ENCODE results near the gene RNU1-1. TPM values are rescaled to one million over a fixed set of nuclear protein-coding genes. Genes with fewer than 3 reads are reported as not detected.
"Not testable (repeated sequence)": the region's sequence is repeated elsewhere in the genome, so short reads cannot be mapped to it uniquely, and the experiment has no call there.

The RNU1-1 gene
- total RNA-seq, 2 experiments from 2014 or later, result under 0.01 to 1,968 TPM

- intact Hi-C loops (cut with micrococcal nuclease; ENCODE audit: unreplicated experiment); POLR2A ChIA-PET; H3K36me3 ChIP-seq (ENCODE audit: insufficient read depth, low read length); H2AFZ ChIP-seq (ENCODE audit: low read length); H3K79me2 ChIP-seq (ENCODE audit: insufficient read depth, low read depth, low read length); H3K27ac ChIP-seq (ENCODE audit: low read depth, low read length, poor library complexity, severe bottlenecking); H3K4me1 ChIP-seq (ENCODE audit: insufficient read depth, low read length, poor library complexity, severe bottlenecking); H4K20me1 ChIP-seq (ENCODE audit: insufficient read depth, low read length); H3K9me2 ChIP-seq (ENCODE audit: insufficient read depth, low read length); H3K4me3 ChIP-seq (ENCODE audit: low read depth, low read length, poor library complexity, severe bottlenecking); CTCF ChIA-PET (ENCODE audit: unreplicated experiment); H3K4me2 ChIP-seq (ENCODE audit: low read length); BruUV-seq (replicated peaks); H3K9me3 ChIP-seq (ENCODE audit: low read length); DNase-seq (ENCODE audit: low spot score): not testable (repeated sequence)
These were observed 14.3 kb upstream of the RNU1-1 start for GRCh38 chr1:16528338-16528737.

- H2AFZ ChIP-seq (ENCODE audit: low read length); DNase-seq (ENCODE audit: low spot score); H3K9me2 ChIP-seq (ENCODE audit: insufficient read depth, low read length); CTCF ChIA-PET (ENCODE audit: unreplicated experiment); intact Hi-C loops (cut with micrococcal nuclease; ENCODE audit: unreplicated experiment); H3K9me3 ChIP-seq (ENCODE audit: low read length); H3K4me3 ChIP-seq (ENCODE audit: low read depth, low read length, poor library complexity, severe bottlenecking); BruUV-seq (replicated peaks); H3K27ac ChIP-seq (ENCODE audit: low read depth, low read length, poor library complexity, severe bottlenecking); H4K20me1 ChIP-seq (ENCODE audit: insufficient read depth, low read length); H3K79me2 ChIP-seq (ENCODE audit: insufficient read depth, low read depth, low read length); H3K4me1 ChIP-seq (ENCODE audit: insufficient read depth, low read length, poor library complexity, severe bottlenecking); H3K4me2 ChIP-seq (ENCODE audit: low read length); H3K36me3 ChIP-seq (ENCODE audit: insufficient read depth, low read length): not testable (repeated sequence)
- POLR2A ChIA-PET, result interaction anchor here (0.8 kb wide), 1 partner anchor 454 kb away, joined by 6 read pairs; no protein-coding TSS in a partner anchor
These were observed 11.7 kb upstream of the RNU1-1 start for GRCh38 chr1:16525769-16526168.

- H3K9me3 ChIP-seq (ENCODE audit: low read length); H3K4me3 ChIP-seq (ENCODE audit: low read depth, low read length, poor library complexity, severe bottlenecking); H3K36me3 ChIP-seq (ENCODE audit: insufficient read depth, low read length); H2AFZ ChIP-seq (ENCODE audit: low read length); H3K9me2 ChIP-seq (ENCODE audit: insufficient read depth, low read length); intact Hi-C loops (cut with micrococcal nuclease; ENCODE audit: unreplicated experiment); H3K79me2 ChIP-seq (ENCODE audit: insufficient read depth, low read depth, low read length); CTCF ChIA-PET (ENCODE audit: unreplicated experiment); DNase-seq (ENCODE audit: low spot score); BruUV-seq (replicated peaks); H4K20me1 ChIP-seq (ENCODE audit: insufficient read depth, low read length); H3K27ac ChIP-seq (ENCODE audit: low read depth, low read length, poor library complexity, severe bottlenecking); H3K4me2 ChIP-seq (ENCODE audit: low read length); H3K4me1 ChIP-seq (ENCODE audit: insufficient read depth, low read length, poor library complexity, severe bottlenecking): not testable (repeated sequence)
- POLR2A ChIA-PET, result interaction anchor here (0.6 kb wide), 1 partner anchor 85 kb away, joined by 3 read pairs; no protein-coding TSS in a partner anchor
These were observed 7.6 kb upstream of the RNU1-1 start for GRCh38 chr1:16521679-16522078.

GRCh38 chr1:16521288-16521583, 7.2 kb upstream of the RNU1-1 start:
- no peaks in the 10 kb centered on the region for H3K36me3 ChIP-seq (ENCODE audit: insufficient read depth, low read length)
- POLR2A ChIA-PET, result interaction anchor here (0.6 kb wide), 1 partner anchor 85 kb away, joined by 3 read pairs; no protein-coding TSS in a partner anchor

GRCh38 chr1:16520435-16521287, 6.6 kb upstream of the RNU1-1 start:
- BruUV-seq (replicated peaks); H3K36me3 ChIP-seq (ENCODE audit: insufficient read depth, low read length); H3K27ac ChIP-seq (ENCODE audit: low read depth, low read length, poor library complexity, severe bottlenecking); DNase-seq (ENCODE audit: low spot score); H3K4me3 ChIP-seq (ENCODE audit: low read depth, low read length, poor library complexity, severe bottlenecking); intact Hi-C loops (cut with micrococcal nuclease; ENCODE audit: unreplicated experiment); H3K79me2 ChIP-seq (ENCODE audit: insufficient read depth, low read depth, low read length); H3K9me2 ChIP-seq (ENCODE audit: insufficient read depth, low read length); H2AFZ ChIP-seq (ENCODE audit: low read length); H4K20me1 ChIP-seq (ENCODE audit: insufficient read depth, low read length); CTCF ChIA-PET (ENCODE audit: unreplicated experiment); H3K4me2 ChIP-seq (ENCODE audit: low read length); H3K9me3 ChIP-seq (ENCODE audit: low read length); POLR2A ChIA-PET; H3K4me1 ChIP-seq (ENCODE audit: insufficient read depth, low read length, poor library complexity, severe bottlenecking): not testable (repeated sequence)

More at GRCh38 chr1:16521288-16521583, 7.2 kb upstream of the RNU1-1 start:
- H4K20me1 ChIP-seq (ENCODE audit: insufficient read depth, low read length), result no peaks in the 10 kb centered on the region
- DNase-seq (ENCODE audit: low spot score), result no peak
- H3K4me2 ChIP-seq (ENCODE audit: low read length), result no peak overlapping the region
- no peaks in the 10 kb centered on the region for H3K9me2 ChIP-seq (ENCODE audit: insufficient read depth, low read length)
- no peak overlapping the region for H3K27ac ChIP-seq (ENCODE audit: low read depth, low read length, poor library complexity, severe bottlenecking)
- TF ChIP-seq EZH2phosphoT487 (IDR thresholded peaks at IDR 0.05; ENCODE audit: borderline replicate concordance, low read depth, low read length), result no peak
- intact Hi-C loops (cut with micrococcal nuclease; ENCODE audit: unreplicated experiment), result no loop called here
- no peaks in the 10 kb centered on the region for H3K79me2 ChIP-seq (ENCODE audit: insufficient read depth, low read depth, low read length)
- no peak overlapping the region for H3K4me3 ChIP-seq (ENCODE audit: low read depth, low read length, poor library complexity, severe bottlenecking)
- CTCF ChIA-PET (ENCODE audit: unreplicated experiment), result no interaction called here
- H3K4me1 ChIP-seq (ENCODE audit: insufficient read depth, low read length, poor library complexity, severe bottlenecking), result no peaks in the 10 kb centered on the region
- BruUV-seq (replicated peaks), result no TSS peak
- H2AFZ ChIP-seq (ENCODE audit: low read length), result no peak overlapping the region
- H3K9me3 ChIP-seq (ENCODE audit: low read length), result no peaks in the 10 kb centered on the region

- H3K4me2 ChIP-seq (ENCODE audit: low read length); H3K27ac ChIP-seq (ENCODE audit: low read depth, low read length, poor library complexity, severe bottlenecking); H3K9me3 ChIP-seq (ENCODE audit: low read length); H4K20me1 ChIP-seq (ENCODE audit: insufficient read depth, low read length); H3K4me3 ChIP-seq (ENCODE audit: low read depth, low read length, poor library complexity, severe bottlenecking); intact Hi-C loops (cut with micrococcal nuclease; ENCODE audit: unreplicated experiment); DNase-seq (ENCODE audit: low spot score); H3K79me2 ChIP-seq (ENCODE audit: insufficient read depth, low read depth, low read length); H2AFZ ChIP-seq (ENCODE audit: low read length); H3K9me2 ChIP-seq (ENCODE audit: insufficient read depth, low read length); H3K4me1 ChIP-seq (ENCODE audit: insufficient read depth, low read length, poor library complexity, severe bottlenecking); H3K36me3 ChIP-seq (ENCODE audit: insufficient read depth, low read length); CTCF ChIA-PET (ENCODE audit: unreplicated experiment); POLR2A ChIA-PET; BruUV-seq (replicated peaks): not testable (repeated sequence)
These were observed 5.3 kb upstream of the RNU1-1 start for GRCh38 chr1:16519255-16519951.

Data from OCI-LY7 (cell line).